ENCODE measurements around the gene STXBP1. TPM values are rescaled to one million over a fixed set of nuclear protein-coding genes. Genes with fewer than 3 reads are reported as not detected.

STXBP1 gene
- 15.7 to 18.8 TPM (median 17.3 TPM) in 5 replicates for total RNA-seq (2022; extraction: Qiagen RNA extraction)

GRCh38 chr9:127611899-127612790, at the start of gene STXBP1:
STXBP1 (plus strand) TSS chr9:127612277; CDS start chr9:127612404, 127 bp downstream.

GRCh38 chr9:127706836-127707241, 94.8 kb downstream of the STXBP1 start, which contains the start of gene CFAP157:
CFAP157 (plus strand) TSS chr9:127706988; CDS start chr9:127707032, 44 bp downstream.

GRCh38 chr9:127715470-127716337, 103.6 kb downstream of the STXBP1 start, which contains the start of the genes PTRH1 and TTC16:
PTRH1 (minus strand) TSS chr9:127715663; CDS start chr9:127715639, 24 bp downstream.
TTC16 (plus strand) TSS chr9:127716079; CDS start chr9:127716146, 67 bp downstream.

GRCh38 chr9:127734747-127735529, 122.9 kb downstream of the STXBP1 start, which contains the start of gene TOR2A:
TOR2A (minus strand) TSS chr9:127735294; CDS start chr9:127735270, 24 bp downstream.

Other genes starting within 250 kb of the STXBP1 start
- gene SLC2A8, start 215.1 kb upstream of the STXBP1 start, total RNA-seq (2022; extraction: Qiagen RNA extraction): 9.8 to 17.1 TPM (median 15.8 TPM) in 5 replicates
- 5.1 to 6.7 TPM (median 6.4 TPM) in 5 replicates for gene ZNF79, start 187.9 kb upstream of the STXBP1 start, total RNA-seq (2022; extraction: Qiagen RNA extraction)
- 2,748 to 2,823 TPM (median 2,782 TPM) in 5 replicates for gene RPL12, start 160.9 kb upstream of the STXBP1 start, total RNA-seq (2022; extraction: Qiagen RNA extraction)
- gene LRSAM1, start 160.8 kb upstream of the STXBP1 start, total RNA-seq (2022; extraction: Qiagen RNA extraction): 8.0 to 9.9 TPM (median 9.6 TPM) in 5 replicates
- 0.02 to 0.09 TPM (median 0.06 TPM) in 4 of 5 replicates, not detected in the other for gene CFAP157, start 94.7 kb downstream of the STXBP1 start, total RNA-seq (2022; extraction: Qiagen RNA extraction)
- 13.9 to 23.8 TPM (median 22.7 TPM) in 5 replicates for gene PTRH1, start 103.4 kb downstream of the STXBP1 start, total RNA-seq (2022; extraction: Qiagen RNA extraction)
- gene TTC16, start 103.8 kb downstream of the STXBP1 start, total RNA-seq (2022; extraction: Qiagen RNA extraction): 0.02 to 0.06 TPM (median 0.05 TPM) in 5 replicates
- gene TOR2A, start 123.0 kb downstream of the STXBP1 start, total RNA-seq (2022; extraction: Qiagen RNA extraction): 12.0 to 18.9 TPM (median 16.7 TPM) in 5 replicates
- gene SH2D3C, start 166.4 kb downstream of the STXBP1 start, total RNA-seq (2022; extraction: Qiagen RNA extraction): 0.05 to 0.16 TPM (median 0.08 TPM) in 4 of 5 replicates, not detected in the other
- gene CDK9, start 173.8 kb downstream of the STXBP1 start, total RNA-seq (2022; extraction: Qiagen RNA extraction): 41.7 to 49.1 TPM (median 45.3 TPM) in 5 replicates
- 46.4 to 54.0 TPM (median 47.7 TPM) in 5 replicates for gene FPGS, start 190.6 kb downstream of the STXBP1 start, total RNA-seq (2022; extraction: Qiagen RNA extraction)
- 0.10 to 0.15 TPM (median 0.13 TPM) in 5 replicates for gene ENG, start 242.4 kb downstream of the STXBP1 start, total RNA-seq (2022; extraction: Qiagen RNA extraction)